Upper lobe of left lung (tissue), 4 donors: ENCODE data around the gene SPRED1.

Experiments
- CTCF ChIP-seq, 6 experiments: fragments of 450-650 bp in 4 of 6; fragments of 200-600 bp in 2 of 6; sonication (generic) in 2 of 6; IDR thresholded peaks; one replicate each; pipeline ENCODE4 v1.5.1; 2016 to 2019; ENCODE audit warnings: antibody characterized with exemption in 6 of 6
- EP300 ChIP-seq, 4 donors: sonication (generic); formaldehyde crosslinking; IDR thresholded peaks; one replicate each; pipeline ENCODE4 v1.5.1; 2017; ENCODE audit warnings: antibody characterized with exemption in 4 of 4, control low read depth in 2 of 4

- no peak for TF ChIP-seq CTCF (IDR thresholded peaks at IDR 0.05)
- TF ChIP-seq EP300 (IDR thresholded peaks at IDR 0.05): no peak
Measured at GRCh38 chr15:38335116-38335515, 82.5 kb downstream of the SPRED1 start.
